H1 (cell line): ENCODE measurements around the gene CAMK2A. TPM values are rescaled to one million over a fixed set of nuclear protein-coding genes. Genes with fewer than 3 reads are reported as not detected.

Experiments
- CTCF ChIA-PET: fragments of 300-600 bp; sonication (Branson Sonifier 250); formaldehyde crosslinking; loops from one replicate; lab custom pipeline; 2021; ENCODE audit not compliant: partially characterized antibody; lab: Charles Lee
- POLR2A ChIA-PET: fragments of 300-600 bp; sonication (Branson Sonifier 250); formaldehyde crosslinking; loops from one replicate; lab custom pipeline; 2021; ENCODE audit warnings: inconsistent platforms; ENCODE audit not compliant: partially characterized antibody; lab: Charles Lee
- DNase-seq, 2 experiments: peaks; one replicate each; pipeline versions ENCODE4 v3.0.0 to v3.0.0-alpha.2; 2010 to 2022; ENCODE audit warnings: low spot score in 2 of 2, low read depth in 1 of 2, mixed read lengths in 1 of 2
- FAIRE-seq: peaks from 2 replicates; lab custom pipeline; 2011; peaks lifted over from hg19 to GRCh38; lab: Jason Lieb, UNC
- H2AFZ ChIP-seq: 2 replicates; pipeline ENCODE4 v1.8.1; 2012; ENCODE audit warnings: low read length, inconsistent platforms
- H2AK5ac ChIP-seq: 2 replicates; pipeline ENCODE4 v1.6.1; 2013; ENCODE audit warnings: low read depth, low read length
- H2BK120ac ChIP-seq: replicated peaks from 2 replicates; pipeline ENCODE3; 2013; ENCODE audit warnings: low read depth, low read length, inconsistent platforms
- H2BK12ac ChIP-seq: 2 replicates; pipeline ENCODE4 v1.6.1; 2013; ENCODE audit warnings: low read depth, low read length
- H2BK15ac ChIP-seq: 2 replicates; pipeline ENCODE4 v1.6.1; 2013; ENCODE audit warnings: low read length
- H2BK20ac ChIP-seq: 2 replicates; pipeline ENCODE4 v1.6.1; 2013; ENCODE audit warnings: low read length
- H2BK5ac ChIP-seq: 2 replicates; pipeline ENCODE4 v1.6.1; 2013; ENCODE audit warnings: low read depth, low read length
- H3K14ac ChIP-seq: 2 replicates; pipeline ENCODE4 v1.6.1; 2013; ENCODE audit warnings: inconsistent platforms; ENCODE audit not compliant: insufficient read length
- H3K18ac ChIP-seq: 2 replicates; pipeline ENCODE4 v1.6.1; 2013; ENCODE audit warnings: low read length; ENCODE audit errors: extremely low read depth
- H3K23ac ChIP-seq: 2 replicates; pipeline ENCODE4 v1.6.1; 2013; ENCODE audit warnings: inconsistent platforms; ENCODE audit not compliant: insufficient read length
- H3K23me2 ChIP-seq: 2 replicates; pipeline ENCODE4 v1.6.1; 2013; ENCODE audit warnings: low read depth, low read length
- H3K27ac ChIP-seq: 2 replicates; pipeline ENCODE4 v1.6.1; 2011; ENCODE audit warnings: low read depth, low read length, inconsistent platforms
- H3K27me3 ChIP-seq, 4 experiments: replicated peaks in 1 of 4; 1 replicate in 1 of 4; 2 replicates in 3 of 4; pipeline versions ENCODE4 v1.6.1 to v1.8.1; 2011 to 2013; ENCODE audit warnings: low read length in 3 of 4, mild to moderate bottlenecking in 3 of 4, inconsistent platforms in 2 of 4, mixed read lengths in 2 of 4, moderate library complexity in 1 of 4; ENCODE audit not compliant: control insufficient read depth in 3 of 4, insufficient read depth in 3 of 4; ENCODE audit errors: extremely low read depth in 1 of 4
- H3K36me3 ChIP-seq, 4 experiments: 2 replicates each; pipeline versions ENCODE4 v1.6.1 to v1.8.1; 2011 to 2013; ENCODE audit warnings: mild to moderate bottlenecking in 4 of 4, low read length in 3 of 4, moderate library complexity in 2 of 4, control low read depth in 1 of 4, inconsistent platforms in 1 of 4; ENCODE audit not compliant: insufficient read depth in 4 of 4, control insufficient read depth in 2 of 4
- H3K4ac ChIP-seq: replicated peaks from 2 replicates; pipeline ENCODE3; 2013; ENCODE audit warnings: low read length, low read depth, mixed read lengths, inconsistent platforms; ENCODE audit not compliant: insufficient read length
- H3K4me1 ChIP-seq, 4 experiments: replicated peaks in 1 of 4; 1 replicate in 1 of 4; 2 replicates in 3 of 4; pipeline versions ENCODE4 v1.6.1 to v1.8.1; 2011 to 2013; ENCODE audit warnings: low read length in 3 of 4, inconsistent platforms in 2 of 4, mixed read lengths in 1 of 4; ENCODE audit not compliant: insufficient read depth in 4 of 4, control insufficient read depth in 3 of 4
- H3K4me2 ChIP-seq, 2 experiments: 2 replicates each; pipeline versions ENCODE4 v1.6.1 to v1.8.1; 2011 to 2013; ENCODE audit warnings: low read depth in 2 of 2, low read length in 2 of 2, control low read depth in 1 of 2, inconsistent platforms in 1 of 2, mild to moderate bottlenecking in 1 of 2; ENCODE audit not compliant: insufficient read depth in 1 of 2
- H3K4me3 ChIP-seq, 4 experiments: fragments of 200-600, 300-600 bp in 1 of 4; sonication (generic), shearing (Covaris generic), sonication (Bioruptor Twin) in 1 of 4; 2 replicates each; pipeline versions ENCODE4 v1.5.1 to v1.8.1; 2011 to 2016; ENCODE audit warnings: low read length in 4 of 4, low read depth in 3 of 4, control low read depth in 2 of 4, inconsistent platforms in 2 of 4, mild to moderate bottlenecking in 2 of 4, mixed read lengths in 1 of 4, moderate library complexity in 1 of 4; ENCODE audit not compliant: insufficient read depth in 2 of 4; ENCODE audit errors: extremely low read depth in 1 of 4
- H3K56ac ChIP-seq: replicated peaks from 2 replicates; pipeline ENCODE3; 2013; ENCODE audit warnings: low read depth, mild to moderate bottlenecking, mixed read lengths, low read length, inconsistent platforms; ENCODE audit not compliant: insufficient read length
- H3K79me1 ChIP-seq: 2 replicates; pipeline ENCODE4 v1.6.1; 2013; ENCODE audit warnings: low read depth, low read length, control low read depth
- H3K79me2 ChIP-seq, 2 experiments: 2 replicates each; pipeline versions ENCODE4 v1.6.1 to v1.8.1; 2012 to 2013; ENCODE audit warnings: low read length in 2 of 2, mild to moderate bottlenecking in 2 of 2, inconsistent platforms in 1 of 2; ENCODE audit not compliant: insufficient read depth in 2 of 2, control insufficient read depth in 1 of 2
- H3K9ac ChIP-seq, 4 experiments: replicated peaks in 1 of 4; 1 replicate in 1 of 4; 2 replicates in 3 of 4; pipeline versions ENCODE4 v1.6.1 to v1.8.1; 2011 to 2013; ENCODE audit warnings: low read depth in 3 of 4, low read length in 3 of 4, control low read depth in 2 of 4, mild to moderate bottlenecking in 2 of 4, moderate library complexity in 2 of 4, inconsistent platforms in 1 of 4; ENCODE audit errors: extremely low read depth in 1 of 4
- H3K9me3 ChIP-seq, 2 experiments: 2 replicates each; pipeline versions ENCODE4 v1.6.1 to v1.8.1; 2012 to 2013; ENCODE audit warnings: mild to moderate bottlenecking in 2 of 2, moderate library complexity in 2 of 2, control low read depth in 1 of 2, inconsistent platforms in 1 of 2, low read depth in 1 of 2, low read length in 1 of 2, mixed read lengths in 1 of 2; ENCODE audit not compliant: insufficient read depth in 2 of 2
- H4K20me1 ChIP-seq, 2 experiments: replicated peaks in 1 of 2; 2 replicates each; pipeline versions ENCODE3 to v1.8.1; 2011 to 2013; ENCODE audit warnings: inconsistent platforms in 2 of 2, low read length in 2 of 2, mild to moderate bottlenecking in 1 of 2; ENCODE audit not compliant: insufficient read depth in 2 of 2, control insufficient read depth in 1 of 2
- H4K5ac ChIP-seq: 2 replicates; pipeline ENCODE4 v1.6.1; 2013; ENCODE audit warnings: low read length, low read depth, mixed read lengths, inconsistent platforms; ENCODE audit not compliant: insufficient read length
- H4K8ac ChIP-seq: 2 replicates; pipeline ENCODE4 v1.8.0; 2013; ENCODE audit warnings: mild to moderate bottlenecking, moderate library complexity, low read length, inconsistent platforms; ENCODE audit not compliant: insufficient read depth; ENCODE audit errors: extremely low read depth
- H4K91ac ChIP-seq: replicated peaks from 2 replicates; pipeline ENCODE3; 2013; ENCODE audit warnings: low read length, mixed read lengths, inconsistent platforms; ENCODE audit not compliant: insufficient read length
- CBX5 ChIP-seq: fragments of 300-800, 300-1000 bp; sonication (generic); IDR thresholded peaks from 2 replicates; pipeline ENCODE4 v1.7.1; 2016; ENCODE audit warnings: antibody characterized with exemption, low read length, low read depth
- EZH2 ChIP-seq: fragments of 200-600 bp; sonication (generic); IDR thresholded peaks from 2 replicates; pipeline ENCODE4 v1.7.1; 2012; ENCODE audit warnings: low read depth, mild to moderate bottlenecking, moderate library complexity, low read length, inconsistent platforms; ENCODE audit not compliant: severe bottlenecking
- GTF2F1 ChIP-seq: IDR thresholded peaks from 2 replicates; pipeline ENCODE4 v1.6.1; 2012; ENCODE audit warnings: low read depth, low read length, improper control_type of control experiment, borderline replicate concordance
- KDM5A ChIP-seq: fragments of 200-600 bp; IDR thresholded peaks from 2 replicates; pipeline ENCODE4 v1.7.1; 2012; ENCODE audit warnings: mild to moderate bottlenecking, low read length, inconsistent platforms, mixed read lengths
- MAFK ChIP-seq: IDR thresholded peaks from 2 replicates; pipeline ENCODE4 v1.6.1; 2012; ENCODE audit warnings: low read depth, mild to moderate bottlenecking, improper control_type of control experiment, low read length
- NANOG ChIP-seq: IDR thresholded peaks from 2 replicates; pipeline ENCODE4 v1.6.1; 2011; ENCODE audit warnings: low read length, low read depth, mild to moderate bottlenecking, inconsistent platforms; ENCODE audit not compliant: insufficient read depth, poor library complexity, severe bottlenecking
- POLR2A ChIP-seq, 2 experiments: IDR thresholded peaks; 1 replicate in 1 of 2; 2 replicates in 1 of 2; pipeline ENCODE4 v1.6.1; 2011; ENCODE audit warnings: low read depth in 2 of 2, low read length in 2 of 2, mild to moderate bottlenecking in 2 of 2; ENCODE audit errors: control extremely low read depth in 1 of 2
- POU5F1 ChIP-seq: IDR thresholded peaks from 2 replicates; pipeline ENCODE4 v1.6.1; 2011; ENCODE audit warnings: low read depth, mild to moderate bottlenecking, low read length, moderate library complexity
- RFX5 ChIP-seq: IDR thresholded peaks from 2 replicates; pipeline ENCODE4 v1.6.1; 2011; ENCODE audit warnings: low read depth, low read length, improper control_type of control experiment, borderline replicate concordance
- SP2 ChIP-seq: IDR thresholded peaks from 2 replicates; pipeline ENCODE4 v1.6.1; 2012; ENCODE audit warnings: mild to moderate bottlenecking, low read length, inconsistent platforms
- TAF1 ChIP-seq: IDR thresholded peaks from 2 replicates; pipeline ENCODE4 v1.6.1; 2011; ENCODE audit warnings: mild to moderate bottlenecking, low read depth, low read length
- TEAD4 ChIP-seq: IDR thresholded peaks from 2 replicates; pipeline ENCODE4 v1.6.1; 2012; ENCODE audit warnings: low read depth, low read length, inconsistent platforms, mixed read lengths
- WGBS, 2 experiments: shearing (Covaris generic) in 1 of 2; methylation state at CpG; one replicate each; pipeline versions ENCODE4 v1.1.6 to v1.1.7; 2013 to 2015; ENCODE audit warnings: low lambda C conversion rate in 2 of 2, mixed read lengths in 2 of 2, inconsistent platforms in 1 of 2, low coverage in 1 of 2, missing lambda C conversion rate in 1 of 2; ENCODE audit not compliant: insufficient replicate concordance in 2 of 2, insufficient coverage in 1 of 2, insufficient read length in 1 of 2; ENCODE audit errors: extremely low coverage in 1 of 2, missing lambda C conversion rate in 1 of 2; 5-methylcytosine and 5-hydroxymethylcytosine counted together
- polyA plus RNA-seq, 7 experiments: library from polyadenylated mRNA; depleted of rRNA in 3 of 7; stranded (reverse) in 5 of 7; unstranded in 2 of 7; fragments of >200 nt in 5 of 7; fragments of 200-250 nt in 2 of 7; gene quantifications; 1 replicate in 5 of 7; 2 replicates in 1 of 7; 4 replicates in 1 of 7; pipeline versions ENCODE4 v1.2.1 to v1.2.3, GENCODE V29; 2011 to 2013; ENCODE audit warnings: missing spikeins in 2 of 7, mixed read lengths in 2 of 7
- total RNA-seq: library from RNA; stranded (reverse); fragmentation: NEBNext Ultra II Directional; extraction: Animal tissue kit (Norgen Biotek cat#: 25700); gene quantifications from 2 replicates; pipeline ENCODE4 v1.2.1, GENCODE V29; 2021

CAMK2A gene
- total and polyA plus RNA-seq, 2 of the 8 experiments (the other 6 are each of a cell fraction or from before 2014, with no cell fraction given) = 0.20 to 0.28 TPM

GRCh38 chr5:150242251-150242894, 47.2 kb downstream of the CAMK2A start:
- H2BK20ac ChIP-seq = no peak overlapping the region
- ChIA-PET POLR2A (interaction anchor here (1.1 kb wide), 1 partner anchor 119 kb away, joined by 3 read pairs; no protein-coding TSS in a partner anchor), CTCF (interaction anchor here (0.7 to 2.2 kb wide), 15 partner anchors 8 to 156 kb away, joined by 3 to 8 read pairs (median 3); partner anchors contain the start of gene CDX1)
- H4K8ac ChIP-seq = no peak overlapping the region
- H2AK5ac ChIP-seq = no peak overlapping the region
- H3K18ac ChIP-seq = no peak overlapping the region
- no peak overlapping the region for H3K4me2 ChIP-seq
- H4K20me1 ChIP-seq = no peaks in the 10 kb centered on the region
- no peaks in the 10 kb centered on the region for H3K79me2 ChIP-seq
- H3K9me3 ChIP-seq = no peaks in the 10 kb centered on the region
- H3K9ac ChIP-seq = no peak overlapping the region
- no peak overlapping the region for H4K91ac ChIP-seq
- TF ChIP-seq NANOG (no peak), KDM5A (no peak), EZH2 (no peak), GTF2F1 (no peak), TAF1 (no peak), POU5F1 (no peak), MAFK (no peak), SP2 (no peak), RFX5 (no peak), TEAD4 (no peak), CBX5 (no peak), POLR2A (IDR thresholded peaks at IDR 0.05; ENCODE audit: control extremely low read depth in 1 of 2, low read depth in 2 of 2, low read length in 2 of 2) (no peak)
- TF ChIP-seq, all 59 proteins: peak for 0
- no peak for FAIRE-seq
- Histone ChIP-seq H2BK5ac (no peak overlapping the region), H3K56ac (no peak overlapping the region), H3K4me3 (no peak overlapping the region), H2BK120ac (no peak overlapping the region), H3K4me1 (0 out of 7 replicates have a peak, but pooled peaks cover 0 to 2% (median 0%) of the 10 kb centered on the region in 4 experiments), H3K27me3 (no peaks in the 10 kb centered on the region), H3K23me2 (no peaks in the 10 kb centered on the region; the same call in 1 of the 2 replicates), H3K4ac (no peak overlapping the region), H3K36me3 (no peaks in the 10 kb centered on the region), H4K5ac (no peak overlapping the region), H2BK12ac (no peak overlapping the region), H2AFZ (no peak overlapping the region), H3K27ac (no peak overlapping the region), H2BK15ac (no peak overlapping the region), H3K79me1 (no peaks in the 10 kb centered on the region), H3K23ac (no peak overlapping the region), H3K14ac (no peak overlapping the region)
- DNase-seq = no peak
- 94% methylated on average over 10 of the region's 11 CpGs; no CpG with 5 or more reads in 1 of the 2 experiments for WGBS, 2 experiments
